Dermis microvascular lymphatic vessel endothelial cell (primary cell): ENCODE data around the gene MKRN1. TPM values are rescaled to one million over a fixed set of nuclear protein-coding genes. Genes with fewer than 3 reads are reported as not detected.
"Not testable (repeated sequence)": the region's sequence is repeated elsewhere in the genome, so short reads cannot be mapped to it uniquely, and the experiment has no call there.

Experiments used
- DNase-seq, 2 donors: peaks; one replicate each; pipeline versions ENCODE4 v3.0.0 to v3.0.0-alpha.2; 2010; ENCODE audit warnings: low read depth in 2 of 2
- total RNA-seq: library from RNA; depleted of rRNA; stranded (reverse); fragments of >200 nt; gene quantifications from 2 replicates; pipeline ENCODE4 v1.2.1, GENCODE V29; 2014

The MKRN1 gene
- total RNA-seq, 1 donor from 2014 or later = 35.4 TPM

DNA sequence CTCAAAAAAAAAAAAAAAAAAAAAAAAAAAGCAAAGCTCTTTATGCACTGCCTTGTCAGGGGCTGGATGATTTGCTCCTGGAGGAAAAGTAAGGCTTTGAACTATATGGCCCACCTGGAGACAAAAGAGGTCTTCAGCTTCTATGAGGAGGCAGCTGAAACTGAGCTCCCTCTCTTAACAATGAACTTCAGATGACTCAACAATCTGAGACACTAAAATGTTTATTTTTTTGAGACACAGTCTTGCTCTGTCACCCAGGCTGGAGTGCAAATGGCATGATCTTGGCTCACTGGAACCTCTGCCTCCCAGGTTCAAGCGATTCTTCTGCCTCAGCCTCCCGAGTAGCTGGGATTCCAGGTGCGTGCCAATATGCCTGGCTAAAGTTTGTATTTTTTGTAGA lies 38.7 kb downstream of the MKRN1 start:
- no peak for DNase-seq

DNA sequence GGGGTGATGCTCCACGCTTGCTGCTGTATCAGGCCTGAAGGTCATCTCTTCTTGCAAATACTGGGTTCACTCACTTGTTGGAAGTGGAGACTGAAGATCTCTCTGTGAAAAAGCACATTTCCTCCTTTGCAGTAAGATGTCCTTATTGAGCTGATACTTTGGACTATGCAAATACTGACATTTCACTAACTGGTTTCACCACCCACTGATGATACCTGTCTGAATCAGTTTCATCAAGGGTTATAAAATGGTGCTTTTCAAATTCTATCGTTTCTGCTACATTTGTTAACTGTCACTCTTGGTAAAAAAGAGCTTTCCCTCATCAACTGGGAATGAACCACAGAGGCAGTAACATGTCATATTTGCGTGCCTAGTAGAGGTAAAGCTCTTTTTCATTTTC lies 39.9 kb downstream of the MKRN1 start:
- DNase-seq = no peak

DNA sequence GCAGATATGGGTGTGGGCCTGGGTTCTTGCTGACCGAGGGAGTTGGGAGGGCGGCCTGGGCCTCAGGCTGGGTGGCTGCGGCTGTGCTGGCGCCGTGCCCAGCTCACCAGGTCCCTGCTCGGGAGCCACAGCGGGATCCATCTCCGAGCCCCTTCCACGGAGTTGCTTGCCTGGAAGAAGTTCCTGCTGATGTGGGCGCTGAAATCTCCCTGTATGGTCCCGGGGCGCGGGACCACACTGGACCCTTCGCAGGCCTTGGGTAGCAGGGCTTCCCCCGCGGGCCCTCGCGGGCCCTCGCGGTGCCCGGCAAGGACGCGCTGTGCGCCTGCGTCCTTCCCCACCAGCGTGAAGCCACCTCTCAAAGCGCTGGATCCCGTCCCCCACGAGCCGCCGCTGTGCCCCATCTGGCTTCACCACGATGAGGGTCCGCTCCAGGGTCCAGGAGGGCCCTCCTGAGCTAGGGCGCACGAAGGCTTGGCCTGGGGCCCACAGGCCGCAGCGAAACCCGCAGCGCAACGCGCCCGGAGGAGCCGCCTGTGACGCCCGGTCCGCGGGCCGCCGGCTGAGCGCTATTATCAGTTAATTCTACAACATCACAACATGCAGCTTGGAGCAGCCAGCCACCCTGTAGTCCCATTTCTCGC lies 43.9 kb downstream of the MKRN1 start:
- DNase-seq = no peak

DNA sequence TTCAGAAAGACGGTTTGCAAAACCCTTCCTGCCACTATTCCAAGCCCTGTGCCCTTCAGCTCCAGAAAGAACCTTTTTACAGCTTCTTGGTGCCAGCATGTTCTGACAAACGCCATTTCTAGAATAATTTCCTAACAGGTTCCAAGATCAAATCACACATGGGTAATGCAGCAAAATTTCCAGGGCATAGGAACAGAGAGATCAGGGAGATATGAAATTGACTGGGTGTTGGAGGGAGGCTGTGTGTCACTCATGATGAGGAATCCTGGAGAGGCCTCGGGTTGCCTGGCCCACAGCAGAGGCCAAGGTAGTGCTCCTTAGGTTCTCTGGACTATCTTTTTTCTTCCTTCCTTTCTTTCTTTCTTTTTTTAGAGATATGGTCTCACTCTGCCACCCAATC lies 45.9 kb downstream of the MKRN1 start:
- DNase-seq = no peak

DNA sequence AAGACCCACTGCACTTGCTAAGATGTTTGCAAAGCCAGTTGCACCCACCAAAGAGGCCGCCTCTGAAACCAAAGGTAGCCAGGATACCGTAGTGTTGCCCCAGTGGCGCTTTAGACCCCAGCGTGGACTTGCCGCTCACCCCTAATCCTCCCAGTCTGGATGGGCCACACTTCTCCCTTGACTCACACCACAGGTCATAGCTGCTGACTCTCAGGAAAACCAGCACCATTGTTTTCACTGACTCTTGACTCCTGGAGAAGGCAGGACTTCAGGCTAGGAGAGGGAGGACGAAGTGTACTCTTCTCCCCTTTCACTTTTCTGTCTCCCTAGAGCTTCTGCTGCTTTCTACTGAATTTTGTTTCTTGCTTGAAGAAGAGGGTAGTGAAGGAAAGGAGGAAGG lies 53.2 kb downstream of the MKRN1 start:
- no peak for DNase-seq

DNA sequence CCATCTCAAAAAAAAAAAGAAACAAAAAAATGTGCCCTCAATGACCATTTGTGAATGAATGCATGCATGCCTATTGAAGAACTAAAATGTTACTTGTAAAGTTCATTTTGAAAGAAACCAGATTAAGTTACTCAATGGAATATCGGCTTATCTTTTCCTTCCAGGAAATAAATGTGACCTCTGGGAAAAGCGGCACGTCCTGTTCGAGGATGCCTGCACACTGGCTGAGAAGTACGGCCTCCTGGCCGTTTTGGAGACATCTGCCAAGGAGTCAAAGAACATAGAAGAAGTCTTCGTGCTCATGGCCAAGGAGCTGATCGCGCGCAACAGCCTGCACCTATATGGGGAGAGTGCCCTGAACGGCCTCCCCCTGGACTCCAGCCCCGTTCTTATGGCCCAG lies 53.6 kb downstream of the MKRN1 start:
- no peak for DNase-seq

DNA sequence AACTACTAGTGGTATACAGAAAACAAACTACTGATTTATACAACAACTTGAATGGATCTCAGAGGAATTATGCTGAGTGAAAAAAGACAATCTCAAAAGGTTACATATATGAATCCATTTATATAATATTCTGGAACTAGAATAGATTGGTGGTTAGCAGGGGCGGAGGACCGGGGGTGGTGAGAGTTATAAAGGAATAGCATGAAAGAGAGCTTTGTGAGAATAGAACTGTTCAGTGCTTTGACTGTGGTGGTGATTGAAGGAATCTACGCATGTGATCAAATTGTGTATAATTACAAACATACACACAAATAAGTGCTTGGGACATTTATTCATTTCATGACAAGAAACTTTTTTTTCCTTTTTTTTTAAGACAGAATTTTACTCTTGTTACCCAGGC lies 55.8 kb downstream of the MKRN1 start:
- no peak for DNase-seq

DNA sequence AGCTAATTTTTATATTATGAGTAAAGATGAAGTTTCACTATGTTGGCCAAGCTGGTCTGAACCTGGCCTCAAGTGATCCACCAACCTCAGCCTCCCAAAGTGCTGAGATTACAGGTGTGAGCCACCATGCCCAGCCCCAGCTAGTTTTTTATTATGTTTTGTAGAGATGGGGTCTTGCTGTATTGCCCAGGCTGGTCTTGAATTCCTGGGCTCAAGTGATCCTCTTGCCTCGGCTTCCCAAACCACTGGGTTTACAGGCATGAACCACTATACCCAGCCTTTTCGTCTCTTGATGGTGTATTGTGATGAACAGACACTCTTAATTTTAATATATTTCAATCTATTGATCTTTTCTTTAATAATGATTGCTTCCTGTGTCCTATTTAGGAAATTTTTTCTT lies 57.8 kb downstream of the MKRN1 start:
- no peak for DNase-seq

DNA sequence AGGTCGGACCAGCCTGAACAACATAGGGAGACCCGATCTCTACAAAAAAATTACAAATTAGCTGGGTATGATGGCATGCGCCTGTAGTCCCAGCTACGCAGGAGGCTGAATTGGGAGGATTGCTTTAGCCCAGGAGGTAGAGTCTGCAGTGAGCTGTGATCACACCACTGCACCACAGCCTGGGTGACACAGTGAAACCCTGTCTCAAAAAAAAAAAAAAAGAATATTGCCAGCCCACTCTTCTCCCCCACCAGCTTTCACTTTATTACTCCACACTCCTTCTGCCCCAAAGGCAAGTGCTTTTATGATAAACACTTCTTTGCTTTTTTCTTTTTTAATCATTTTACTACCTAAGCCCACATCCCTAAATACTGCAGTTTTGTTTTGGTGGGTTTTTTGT lies 60.7 kb downstream of the MKRN1 start:
- no peak for DNase-seq

DNA sequence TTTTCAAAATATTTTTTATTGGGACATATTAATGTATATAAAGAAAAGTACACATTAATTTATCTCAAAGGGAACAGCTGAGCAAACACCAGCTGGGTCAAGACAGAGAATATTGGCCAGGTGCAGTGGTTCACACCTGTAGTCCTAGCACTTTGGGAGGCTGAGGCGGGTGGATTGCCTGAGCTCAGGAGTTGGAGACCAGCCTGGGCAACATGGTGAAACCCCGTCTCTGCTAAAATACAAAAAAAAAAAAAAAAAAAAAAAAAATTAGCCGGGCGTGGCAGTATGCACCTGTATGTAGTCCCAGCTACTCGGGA lies 61.2 kb downstream of the MKRN1 start:
- not testable (repeated sequence) for DNase-seq

DNA sequence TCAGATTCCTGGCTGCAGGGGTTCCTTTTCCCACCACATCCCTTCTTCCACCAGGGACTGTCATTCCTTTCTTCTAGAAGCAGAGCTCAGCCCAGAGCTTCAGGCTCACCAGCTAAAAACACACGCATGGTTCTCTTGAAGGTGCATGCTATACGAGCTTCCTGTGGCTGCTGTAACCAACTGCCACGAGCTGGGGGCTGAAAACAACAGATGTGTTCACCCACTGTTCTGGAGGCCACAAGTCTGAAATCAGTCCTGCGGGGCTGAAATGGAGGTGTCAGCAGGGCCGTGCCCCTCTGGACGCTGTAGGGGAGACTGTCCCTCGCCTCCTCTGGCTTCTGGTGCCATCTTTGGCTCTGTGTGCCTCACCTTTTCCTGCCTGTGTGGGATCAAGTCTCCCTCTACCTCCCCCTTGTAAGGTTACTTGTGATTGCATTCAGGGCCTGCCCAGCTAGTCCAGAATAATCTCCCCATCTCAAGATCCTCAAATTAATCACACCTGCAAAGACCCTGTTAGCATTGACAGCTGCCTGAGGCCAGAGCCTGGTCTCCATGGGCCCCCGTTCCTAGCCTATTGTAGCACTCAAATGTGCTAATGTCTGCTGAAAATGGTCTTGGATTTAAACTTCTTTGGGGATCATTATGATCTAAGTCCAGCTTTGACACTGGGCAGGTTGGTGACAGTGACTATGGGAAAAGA lies 61.7 kb downstream of the MKRN1 start:
- DNase-seq = no peak

DNA sequence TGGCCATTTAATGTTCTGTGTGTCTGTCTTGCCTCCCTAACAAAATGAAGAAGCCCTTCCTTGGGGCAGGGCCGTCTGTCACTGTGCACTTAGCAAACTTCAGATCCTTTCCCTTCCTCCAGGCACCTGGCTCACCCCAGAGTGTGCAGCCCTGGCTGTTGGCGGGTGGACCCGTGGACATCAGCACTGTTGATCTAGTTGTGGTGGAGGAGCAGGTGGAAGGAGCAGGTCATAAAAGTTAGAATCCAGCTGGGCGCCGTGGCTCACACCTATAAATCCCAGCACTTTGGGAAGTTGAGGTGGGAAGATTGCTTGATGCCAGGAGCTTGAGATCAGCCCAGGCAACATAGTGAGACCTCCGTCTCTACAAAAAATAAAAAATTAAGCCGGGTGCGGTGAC lies 62.7 kb downstream of the MKRN1 start:
- DNase-seq = no peak

DNA sequence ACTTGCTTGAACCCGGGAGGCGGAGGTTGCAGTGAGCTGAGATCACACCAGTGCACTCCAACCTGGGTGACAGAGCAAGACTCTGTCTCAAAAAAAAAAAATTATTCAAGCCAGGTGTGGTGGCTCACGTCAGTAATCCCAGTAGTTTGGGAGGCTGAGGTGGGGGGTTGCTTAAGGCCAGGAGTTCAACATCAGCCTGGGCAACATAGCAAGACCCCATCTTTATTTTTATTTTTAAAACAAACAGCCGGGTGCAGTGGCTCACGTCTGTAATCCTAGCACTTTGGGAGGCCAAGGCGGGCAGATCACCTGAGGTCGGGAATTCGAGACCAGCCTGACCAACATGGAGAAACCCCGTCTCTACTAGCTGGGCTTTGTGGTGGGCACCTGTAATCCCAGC lies 63.5 kb downstream of the MKRN1 start:
- DNase-seq = not testable (repeated sequence)

DNA sequence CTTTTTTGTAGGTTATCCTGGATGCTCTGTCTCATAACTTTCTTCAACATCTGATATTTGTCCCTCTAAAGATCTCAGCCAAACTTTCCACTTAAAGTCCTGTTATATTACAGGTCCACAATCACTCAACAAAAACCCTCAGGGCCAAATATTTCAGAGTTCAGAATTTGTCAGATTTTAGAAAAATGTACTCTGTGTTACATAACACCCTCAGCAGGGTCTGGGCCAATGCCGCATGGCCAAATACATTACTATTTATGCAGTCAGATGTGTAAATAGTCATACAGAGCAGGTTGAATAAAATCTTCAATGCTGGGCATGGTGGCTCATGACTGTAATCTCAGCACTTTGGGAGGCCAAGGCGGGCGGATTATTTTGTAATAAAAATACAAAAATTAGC lies 63.9 kb downstream of the MKRN1 start:
- DNase-seq = no peak

DNA sequence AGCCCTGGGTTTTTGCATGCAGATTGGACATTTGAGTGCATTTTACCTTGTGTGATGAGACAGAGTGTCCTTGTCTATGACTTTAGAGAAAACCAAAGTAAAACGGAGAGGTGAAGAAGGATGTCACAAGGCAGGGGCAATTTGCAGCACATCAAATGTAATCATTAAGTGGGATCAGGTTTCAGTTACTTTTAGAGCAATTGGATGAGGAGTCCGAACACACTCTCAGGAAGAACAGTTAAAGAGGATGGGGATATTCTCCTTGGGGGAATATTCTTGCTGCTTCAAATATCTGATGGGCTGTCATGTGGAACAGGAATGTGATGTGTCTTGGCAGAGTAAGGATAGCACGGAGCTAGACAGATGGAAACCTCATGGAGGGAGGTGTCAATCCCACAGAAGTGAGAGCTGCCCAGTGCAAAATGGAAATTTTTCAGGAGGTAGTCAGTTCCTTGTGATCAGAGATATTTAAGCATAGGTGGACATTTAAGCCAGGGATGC lies 74.7 kb downstream of the MKRN1 start:
- no peak for DNase-seq

DNA sequence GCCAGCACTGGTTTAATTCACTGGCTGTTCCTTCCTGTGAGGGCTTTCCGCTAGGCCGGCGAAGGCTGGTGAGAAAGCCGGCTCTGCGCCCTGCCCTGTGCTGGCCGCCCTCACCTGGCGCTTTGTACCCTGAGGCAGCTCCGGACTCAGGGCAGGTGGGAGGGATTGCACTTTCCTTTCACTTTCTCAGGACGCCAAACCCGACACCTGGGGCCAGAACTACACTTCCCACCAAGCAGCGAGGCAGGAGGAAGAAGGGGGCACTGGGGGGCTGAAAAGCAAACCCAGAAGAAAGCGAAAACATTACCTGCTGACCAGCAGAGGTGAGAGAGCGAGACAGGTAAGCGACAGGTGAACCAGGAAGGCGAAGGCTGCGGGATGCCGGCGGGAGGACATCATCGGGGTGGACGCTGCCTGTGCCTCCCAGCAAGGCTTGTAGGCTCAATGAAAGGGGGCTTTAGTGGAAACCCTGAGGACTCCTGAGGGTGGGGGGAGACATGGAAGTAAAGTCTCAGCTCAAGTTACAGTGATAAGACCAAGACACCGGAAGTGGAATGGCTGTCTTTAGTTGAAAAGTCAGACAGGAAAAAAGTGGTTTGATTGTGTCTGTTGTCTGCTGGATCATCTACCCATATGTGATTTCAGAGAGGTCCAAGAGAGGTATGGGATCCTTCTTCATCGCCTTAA lies 75.3 kb downstream of the MKRN1 start, which contains the start of gene RAB19:
Gene RAB19 (plus strand): TSS at position 181 of the 687 bp plus-strand sequence. CDS start 3,589 bp downstream, outside the sequence.
- DNase-seq = peak in 1 of 2 donors; percentile 6

Other genes with a start within 250 kb of the MKRN1 start
- 46.5 and 72.7 TPM in 2 replicates for gene SLC37A3, start 81.0 kb downstream of the MKRN1 start, total RNA-seq
- gene RAB19, start 75.4 kb downstream of the MKRN1 start, total RNA-seq = 0.26 TPM in 1 of 2 replicates, not detected in the other
- 0.64 and 0.89 TPM in 2 replicates for gene DENND2A, start 161.3 kb upstream of the MKRN1 start, total RNA-seq
- gene ADCK2, start 193.4 kb upstream of the MKRN1 start, total RNA-seq = 27.6 and 32.5 TPM in 2 replicates
- gene NDUFB2, start 217.2 kb upstream of the MKRN1 start, total RNA-seq = 119 and 146 TPM in 2 replicates